Spleen (tissue), 11 donors: ENCODE results near the gene KIF3C. TPM values are rescaled to one million over a fixed set of nuclear protein-coding genes. Genes with fewer than 3 reads are reported as not detected.

Source experiments
- DNase-seq: peaks from one replicate; pipeline ENCODE4 v3.0.0-alpha.2; 2020
- H3K27ac ChIP-seq, 8 donors: fragments of 200-600 bp; sonication (generic) in 7 of 8; 1 replicate in 4 of 8; 2 replicates in 4 of 8; pipeline versions ENCODE4 v1.5.0 to v1.8.0; 2016 to 2021; ENCODE audit warnings: inconsistent platforms in 4 of 8, mild to moderate bottlenecking in 4 of 8, moderate library complexity in 1 of 8
- H3K27me3 ChIP-seq, 7 donors: fragments of 200-600 bp; sonication (generic) in 6 of 7; replicated peaks in 1 of 7; 1 replicate in 4 of 7; 2 replicates in 3 of 7; pipeline versions ENCODE4 v1.5.0 to v1.8.0; 2016 to 2021; ENCODE audit warnings: inconsistent platforms in 3 of 7, mild to moderate bottlenecking in 1 of 7
- H3K36me3 ChIP-seq, 6 donors: fragments of 200-600 bp; sonication (generic) in 5 of 6; 1 replicate in 4 of 6; 2 replicates in 2 of 6; pipeline versions ENCODE4 v1.5.0 to v1.8.0; 2016 to 2021; ENCODE audit warnings: inconsistent platforms in 2 of 6
- H3K4me1 ChIP-seq, 6 donors: fragments of 200-600 bp; sonication (generic) in 5 of 6; 1 replicate in 3 of 6; 2 replicates in 3 of 6; pipeline versions ENCODE4 v1.5.0 to v1.8.0; 2016 to 2021; ENCODE audit warnings: inconsistent platforms in 3 of 6
- H3K4me3 ChIP-seq, 8 donors: fragments of 200-600 bp; sonication (generic) in 7 of 8; 1 replicate in 4 of 8; 2 replicates in 4 of 8; pipeline versions ENCODE4 v1.5.0 to v1.8.0; 2016 to 2021; ENCODE audit warnings: inconsistent platforms in 4 of 8, mild to moderate bottlenecking in 4 of 8, moderate library complexity in 2 of 8
- H3K9me3 ChIP-seq, 8 donors: fragments of 200-600 bp; sonication (generic) in 7 of 8; 1 replicate in 4 of 8; 2 replicates in 4 of 8; pipeline versions ENCODE4 v1.5.0 to v1.8.0; 2016 to 2021; ENCODE audit warnings: inconsistent platforms in 4 of 8
- CTCF ChIP-seq, 11 experiments: fragments of 200-600 bp in 7 of 11; fragments of 450-650 bp in 4 of 11; sonication (generic) in 4 of 11; IDR thresholded peaks in 8 of 11; conservative IDR thresholded peaks in 3 of 11; 1 replicate in 7 of 11; 2 replicates in 4 of 11; pipeline versions ENCODE4 v1.4.0 to v1.8.0; 2016 to 2021; ENCODE audit warnings: antibody characterized with exemption in 11 of 11, inconsistent platforms in 4 of 11, mild to moderate bottlenecking in 1 of 11
- POLR2A ChIP-seq, 3 donors: fragments of 450-650 bp; IDR thresholded peaks; one replicate each; pipeline ENCODE4 v1.5.1; 2017; ENCODE audit warnings: antibody characterized with exemption in 3 of 3, mild to moderate bottlenecking in 1 of 3
- POLR2AphosphoS5 ChIP-seq, 3 donors: sonication (generic); formaldehyde crosslinking; IDR thresholded peaks; one replicate each; pipeline ENCODE4 v1.5.1; 2017; ENCODE audit warnings: antibody characterized with exemption in 3 of 3
- WGBS, 5 donors: extraction: QIAGEN DNeasy Blood & Tissue Kit in 3 of 5; methylation state at CpG; one replicate each; pipeline versions ENCODE4 v1.1.5 to v1.1.7; 2013 to 2018; 5-methylcytosine and 5-hydroxymethylcytosine counted together
- intact Hi-C: fragments of 100-400 bp; cut with DNase I; formaldehyde crosslinking; loops from one replicate; pipeline ENCODE4 v1.15.0; 2023; ENCODE audit warnings: low total_unique reads
- polyA plus RNA-seq, 3 donors: library from polyadenylated mRNA; stranded (reverse); fragments of 200-250 nt; gene quantifications; one replicate each; pipeline ENCODE4 v1.2.1, GENCODE V29; 2013
- total RNA-seq, 7 donors: library from RNA; depleted of rRNA in 3 of 7; stranded (reverse); fragments of >200 nt in 3 of 7; fragmentation: NEBNext Ultra II Directional in 4 of 7; extraction: Animal tissue kit (Norgen Biotek cat#: 25700) in 4 of 7; gene quantifications; one replicate each; pipeline versions ENCODE4 v1.1.0 to v1.2.1, GENCODE V29; 2016 to 2021
- donor health status: healthy with polysubstance abuse.
- donor health status: DM: no; HTN: no; CAD: no; lungs with moderate emphysema.
- donor health status: DM: no; HTN: no; CAD: no.
- donor health status: Bipolar disorder and iron deficiency.
- donor health status: healthy.
- donor health status: DM: no; HTN: no; CAD: no.
- donor health status: DM: yes; HTN: yes; CAD: no.

The KIF3C gene
- total and polyA plus RNA-seq, 10 donors: 0.33 to 6.5 (median 3.8) TPM

GRCh38 chr2:25928668-25929067 is 53.6 kb downstream of the KIF3C start:
- H3K36me3 ChIP-seq: peaks cover 0 to 44% (median 6%) of the 10 kb centered on the region in 6 donors
- H3K4me3 ChIP-seq: no peak overlapping the region
- H3K4me1 ChIP-seq: no peaks in the 10 kb centered on the region
- H3K27me3 ChIP-seq: no peaks in the 10 kb centered on the region
- no peaks in the 10 kb centered on the region for H3K9me3 ChIP-seq
- WGBS, 5 donors: 95 to 97% (median 96%) methylated on average over 18 of the region's 18 CpGs
- no peak overlapping the region for H3K27ac ChIP-seq
- intact Hi-C loops: no loop called here
- TF ChIP-seq CTCF (IDR thresholded peaks at IDR 0.05 in 8 of 11, conservative IDR thresholded peaks at IDR 0.05 in 3 of 11) (no peak), POLR2A (IDR thresholded peaks at IDR 0.05) (no peak), POLR2AphosphoS5 (IDR thresholded peaks at IDR 0.05) (no peak)
- no peak for DNase-seq

- intact Hi-C loops: no loop called here
- TF ChIP-seq POLR2AphosphoS5 (IDR thresholded peaks at IDR 0.05): no peak
- TF ChIP-seq POLR2A (IDR thresholded peaks at IDR 0.05): no peak
- no peaks in the 10 kb centered on the region for H3K27me3 ChIP-seq
- H3K4me3 ChIP-seq: no peak overlapping the region
- 77 to 82% (median 79%) methylated on average over 18 of the region's 18 CpGs for WGBS, 5 donors
- H3K27ac ChIP-seq: no peak overlapping the region
- H3K4me1 ChIP-seq: no peaks in the 10 kb centered on the region
- peaks cover 0 to 35% (median 6%) of the 10 kb centered on the region in 6 donors for H3K36me3 ChIP-seq
- DNase-seq: no peak
- H3K9me3 ChIP-seq: no peaks in the 10 kb centered on the region
Observed at GRCh38 chr2:25926984-25927756, 55.1 kb downstream of the KIF3C start.

GRCh38 chr2:25922501-25922900 is 59.8 kb downstream of the KIF3C start:
- intact Hi-C loops: no loop called here
- DNase-seq: no peak

DNA sequence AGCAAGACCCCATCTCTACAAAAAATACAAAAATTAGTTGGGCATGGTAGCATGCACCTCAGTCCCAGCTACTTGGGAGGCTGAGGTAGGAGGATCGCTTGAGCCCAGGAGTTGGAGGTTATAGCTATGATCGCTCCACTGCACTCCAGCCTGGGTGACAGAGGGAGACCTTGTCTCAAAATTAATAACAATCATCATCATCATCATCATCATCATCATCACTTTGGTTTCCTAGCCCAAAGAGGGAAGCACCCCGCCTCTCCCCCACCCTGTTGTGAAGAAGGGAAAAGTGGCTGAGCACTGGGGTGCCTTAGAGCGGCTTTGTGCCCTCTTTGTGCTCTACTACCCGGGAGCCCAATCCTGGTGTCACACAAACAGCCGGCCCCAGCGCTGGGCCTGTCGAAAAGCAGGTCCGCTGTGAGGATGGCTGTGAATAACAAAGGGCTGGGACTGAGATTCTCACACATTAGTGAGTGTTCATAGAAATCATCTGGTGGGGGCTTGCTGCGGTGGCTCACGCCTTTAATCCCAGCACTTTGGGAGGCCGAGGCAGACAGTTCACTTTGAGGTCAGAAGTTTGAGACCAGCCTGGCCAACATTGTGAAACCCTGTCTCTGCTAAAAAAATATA is 61.4 kb downstream of the KIF3C start:
- Histone ChIP-seq H3K4me3 (no peak overlapping the region), H3K4me1 (peaks cover 0 to 7% (median 0%) of the 10 kb centered on the region in 6 donors), H3K27ac (no peak overlapping the region), H3K27me3 (peaks cover 0 to 5% (median 0%) of the 10 kb centered on the region in 7 donors), H3K9me3 (no peaks in the 10 kb centered on the region), H3K36me3 (no peaks in the 10 kb centered on the region)
- no peak for DNase-seq
- 82 to 91% (median 85%) methylated on average over 5 to 12 of the region's 12 CpGs for WGBS, 5 donors
- intact Hi-C loops: no loop called here
- no peak for TF ChIP-seq POLR2A (IDR thresholded peaks at IDR 0.05)
- no peak for TF ChIP-seq CTCF (IDR thresholded peaks at IDR 0.05 in 8 of 11, conservative IDR thresholded peaks at IDR 0.05 in 3 of 11)
- no peak for TF ChIP-seq POLR2AphosphoS5 (IDR thresholded peaks at IDR 0.05)

More at GRCh38 chr2:25922501-25922900, 59.8 kb downstream of the KIF3C start:
- no peaks in the 10 kb centered on the region for H3K9me3 ChIP-seq
- no peaks in the 10 kb centered on the region for H3K27me3 ChIP-seq
- no peaks in the 10 kb centered on the region for H3K4me1 ChIP-seq
- no peak overlapping the region for H3K27ac ChIP-seq
- H3K4me3 ChIP-seq: no peak overlapping the region
- peaks cover 0 to 10% (median 0%) of the 10 kb centered on the region in 6 donors for H3K36me3 ChIP-seq
- 82 to 93% (median 91%) methylated on average over 2 of the region's 2 CpGs for WGBS, 5 donors
- TF ChIP-seq POLR2AphosphoS5 (IDR thresholded peaks at IDR 0.05) (no peak), POLR2A (IDR thresholded peaks at IDR 0.05) (no peak), CTCF (IDR thresholded peaks at IDR 0.05 in 8 of 11, conservative IDR thresholded peaks at IDR 0.05 in 3 of 11) (no peak)
